ENCODE results near the gene ZKSCAN3. TPM values are rescaled to one million over a fixed set of nuclear protein-coding genes. Genes with fewer than 3 reads are reported as not detected.

ZKSCAN3 gene
- total and polyA plus RNA-seq, 10 of the 15 experiments (the other 5 are each of a cell fraction or from before 2014, with no cell fraction given) = 0.86 to 4.3 (median 3.1) TPM

DNA sequence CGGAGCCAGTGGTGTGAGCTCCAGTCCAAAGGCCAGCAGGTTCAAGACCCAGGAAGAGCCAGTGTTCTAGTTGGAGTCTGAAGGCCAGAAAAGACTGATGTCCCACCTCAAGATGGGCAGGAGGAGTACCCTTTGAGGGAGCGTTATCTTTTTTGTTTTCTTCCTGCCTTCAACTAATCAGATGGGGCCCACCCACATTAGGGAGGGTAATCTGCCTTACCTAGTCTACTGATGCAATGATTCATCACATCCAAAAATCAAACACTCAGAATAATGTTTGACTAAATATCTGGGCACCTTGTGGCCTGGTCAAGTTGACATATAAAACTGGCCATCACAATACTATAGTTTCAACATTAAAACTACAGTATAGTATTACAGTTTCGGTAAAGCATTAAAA lies 19.7 kb downstream of the ZKSCAN3 start (continued):
- TF ChIP-seq, protein P1, sequence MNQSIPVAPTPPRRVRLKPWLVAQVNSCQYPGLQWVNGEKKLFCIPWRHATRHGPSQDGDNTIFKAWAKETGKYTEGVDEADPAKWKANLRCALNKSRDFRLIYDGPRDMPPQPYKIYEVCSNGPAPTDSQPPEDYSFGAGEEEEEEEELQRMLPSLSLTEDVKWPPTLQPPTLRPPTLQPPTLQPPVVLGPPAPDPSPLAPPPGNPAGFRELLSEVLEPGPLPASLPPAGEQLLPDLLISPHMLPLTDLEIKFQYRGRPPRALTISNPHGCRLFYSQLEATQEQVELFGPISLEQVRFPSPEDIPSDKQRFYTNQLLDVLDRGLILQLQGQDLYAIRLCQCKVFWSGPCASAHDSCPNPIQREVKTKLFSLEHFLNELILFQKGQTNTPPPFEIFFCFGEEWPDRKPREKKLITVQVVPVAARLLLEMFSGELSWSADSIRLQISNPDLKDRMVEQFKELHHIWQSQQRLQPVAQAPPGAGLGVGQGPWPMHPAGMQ (IDR thresholded peaks at IDR 0.05; ENCODE audit: borderline replicate concordance) = no peak
- no peak for TF ChIP-seq NFYB (IDR thresholded peaks at IDR 0.05; ENCODE audit: insufficient read depth, low read depth, low read length)

DNA sequence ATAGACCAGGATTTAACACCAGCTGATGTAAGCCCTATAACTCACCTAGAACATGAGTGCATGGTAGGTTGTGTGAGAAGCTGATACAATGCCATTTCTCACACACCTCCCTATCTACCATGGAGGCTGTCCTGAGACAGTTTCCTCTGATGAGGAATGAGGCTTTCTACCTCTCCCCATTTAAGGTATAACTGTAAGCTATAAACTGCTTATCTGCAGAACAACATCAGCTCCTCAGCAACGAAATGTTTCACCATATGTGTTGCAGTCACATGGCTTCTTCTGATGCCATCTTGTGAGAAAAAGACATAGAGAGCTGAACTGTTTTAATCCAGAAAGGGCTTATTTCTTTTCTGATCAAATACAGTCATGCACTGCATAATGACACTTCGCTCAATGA lies 20.7 kb downstream of the ZKSCAN3 start:
- no peaks in the 10 kb centered on the region for H3K27me3 ChIP-seq (replicated peaks in 1 of 2; ENCODE audit: control insufficient read depth in 2 of 2, insufficient read depth in 2 of 2, low read length in 1 of 2)
- no peak overlapping the region for H3K4me2 ChIP-seq (ENCODE audit: control insufficient read depth, insufficient read depth)
- TF ChIP-seq PML (IDR thresholded peaks at IDR 0.05; ENCODE audit: low read length) (no peak), SUPT20H (IDR thresholded peaks at IDR 0.05; ENCODE audit: borderline replicate concordance, control insufficient read depth, low read depth, low read length) (no peak), MTA2 (IDR thresholded peaks at IDR 0.05; ENCODE audit: low read depth) (no peak), STAT3 (IDR thresholded peaks at IDR 0.05; ENCODE audit: low read depth, low read length) (no peak), SP1 (IDR thresholded peaks at IDR 0.05; ENCODE audit: low read depth, low read length) (no peak), POLR2AphosphoS2 (IDR thresholded peaks at IDR 0.05; ENCODE audit: low read depth, low read length) (no peak), EED (IDR thresholded peaks at IDR 0.05; ENCODE audit: low read depth) (no peak), CHD4 (IDR thresholded peaks at IDR 0.05) (no peak)
- TF ChIP-seq, protein P2, sequence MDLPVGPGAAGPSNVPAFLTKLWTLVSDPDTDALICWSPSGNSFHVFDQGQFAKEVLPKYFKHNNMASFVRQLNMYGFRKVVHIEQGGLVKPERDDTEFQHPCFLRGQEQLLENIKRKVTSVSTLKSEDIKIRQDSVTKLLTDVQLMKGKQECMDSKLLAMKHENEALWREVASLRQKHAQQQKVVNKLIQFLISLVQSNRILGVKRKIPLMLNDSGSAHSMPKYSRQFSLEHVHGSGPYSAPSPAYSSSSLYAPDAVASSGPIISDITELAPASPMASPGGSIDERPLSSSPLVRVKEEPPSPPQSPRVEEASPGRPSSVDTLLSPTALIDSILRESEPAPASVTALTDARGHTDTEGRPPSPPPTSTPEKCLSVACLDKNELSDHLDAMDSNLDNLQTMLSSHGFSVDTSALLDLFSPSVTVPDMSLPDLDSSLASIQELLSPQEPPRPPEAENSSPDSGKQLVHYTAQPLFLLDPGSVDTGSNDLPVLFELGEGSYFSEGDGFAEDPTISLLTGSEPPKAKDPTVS (IDR thresholded peaks at IDR 0.05; ENCODE audit: low read depth, low read length) = no peak
- TF ChIP-seq, protein P3, sequence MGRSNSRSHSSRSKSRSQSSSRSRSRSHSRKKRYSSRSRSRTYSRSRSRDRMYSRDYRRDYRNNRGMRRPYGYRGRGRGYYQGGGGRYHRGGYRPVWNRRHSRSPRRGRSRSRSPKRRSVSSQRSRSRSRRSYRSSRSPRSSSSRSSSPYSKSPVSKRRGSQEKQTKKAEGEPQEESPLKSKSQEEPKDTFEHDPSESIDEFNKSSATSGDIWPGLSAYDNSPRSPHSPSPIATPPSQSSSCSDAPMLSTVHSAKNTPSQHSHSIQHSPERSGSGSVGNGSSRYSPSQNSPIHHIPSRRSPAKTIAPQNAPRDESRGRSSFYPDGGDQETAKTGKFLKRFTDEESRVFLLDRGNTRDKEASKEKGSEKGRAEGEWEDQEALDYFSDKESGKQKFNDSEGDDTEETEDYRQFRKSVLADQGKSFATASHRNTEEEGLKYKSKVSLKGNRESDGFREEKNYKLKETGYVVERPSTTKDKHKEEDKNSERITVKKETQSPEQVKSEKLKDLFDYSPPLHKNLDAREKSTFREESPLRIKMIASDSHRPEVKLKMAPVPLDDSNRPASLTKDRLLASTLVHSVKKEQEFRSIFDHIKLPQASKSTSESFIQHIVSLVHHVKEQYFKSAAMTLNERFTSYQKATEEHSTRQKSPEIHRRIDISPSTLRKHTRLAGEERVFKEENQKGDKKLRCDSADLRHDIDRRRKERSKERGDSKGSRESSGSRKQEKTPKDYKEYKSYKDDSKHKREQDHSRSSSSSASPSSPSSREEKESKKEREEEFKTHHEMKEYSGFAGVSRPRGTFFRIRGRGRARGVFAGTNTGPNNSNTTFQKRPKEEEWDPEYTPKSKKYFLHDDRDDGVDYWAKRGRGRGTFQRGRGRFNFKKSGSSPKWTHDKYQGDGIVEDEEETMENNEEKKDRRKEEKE (IDR thresholded peaks at IDR 0.05) = no peak
- TF ChIP-seq, protein P4, sequence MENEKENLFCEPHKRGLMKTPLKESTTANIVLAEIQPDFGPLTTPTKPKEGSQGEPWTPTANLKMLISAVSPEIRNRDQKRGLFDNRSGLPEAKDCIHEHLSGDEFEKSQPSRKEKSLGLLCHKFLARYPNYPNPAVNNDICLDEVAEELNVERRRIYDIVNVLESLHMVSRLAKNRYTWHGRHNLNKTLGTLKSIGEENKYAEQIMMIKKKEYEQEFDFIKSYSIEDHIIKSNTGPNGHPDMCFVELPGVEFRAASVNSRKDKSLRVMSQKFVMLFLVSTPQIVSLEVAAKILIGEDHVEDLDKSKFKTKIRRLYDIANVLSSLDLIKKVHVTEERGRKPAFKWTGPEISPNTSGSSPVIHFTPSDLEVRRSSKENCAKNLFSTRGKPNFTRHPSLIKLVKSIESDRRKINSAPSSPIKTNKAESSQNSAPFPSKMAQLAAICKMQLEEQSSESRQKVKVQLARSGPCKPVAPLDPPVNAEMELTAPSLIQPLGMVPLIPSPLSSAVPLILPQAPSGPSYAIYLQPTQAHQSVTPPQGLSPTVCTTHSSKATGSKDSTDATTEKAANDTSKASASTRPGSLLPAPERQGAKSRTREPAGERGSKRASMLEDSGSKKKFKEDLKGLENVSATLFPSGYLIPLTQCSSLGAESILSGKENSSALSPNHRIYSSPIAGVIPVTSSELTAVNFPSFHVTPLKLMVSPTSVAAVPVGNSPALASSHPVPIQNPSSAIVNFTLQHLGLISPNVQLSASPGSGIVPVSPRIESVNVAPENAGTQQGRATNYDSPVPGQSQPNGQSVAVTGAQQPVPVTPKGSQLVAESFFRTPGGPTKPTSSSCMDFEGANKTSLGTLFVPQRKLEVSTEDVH (IDR thresholded peaks at IDR 0.05; ENCODE audit: low read depth, partially characterized antibody) = no peak
- H3K36me3 ChIP-seq (ENCODE audit: control insufficient read depth in 2 of 2, insufficient read depth in 2 of 2, low read length in 1 of 2) = peaks cover 0 to 3% of the 10 kb centered on the region in 2 experiments; a peak in 1 of 4 replicates
- no peak overlapping the region for H2AFZ ChIP-seq (ENCODE audit: control insufficient read depth, low read depth, low read length)
- RAD21 ChIA-PET (ENCODE audit: unreplicated experiment) = interaction anchor here (2.7 kb wide), 1 partner anchor 12 kb away, joined by 16 read pairs; no protein-coding TSS in a partner anchor
- FAIRE-seq (no peak), ATAC-seq (no peak), DNase-seq (ENCODE audit: low read depth, low spot score) (no peak)
- no peak overlapping the region for H3K4me3 ChIP-seq
- POLR2A ChIA-PET = no interaction called here
- H3K9me3 ChIP-seq (replicated peaks; ENCODE audit: control insufficient read depth, insufficient read depth, low read length) = no peaks in the 10 kb centered on the region
- intact Hi-C loops (cut with micrococcal nuclease; ENCODE audit: unreplicated experiment) = no loop called here
- BruUV-seq (replicated peaks) = no TSS peak
- no peaks in the 10 kb centered on the region for H3K79me2 ChIP-seq (ENCODE audit: control insufficient read depth, insufficient read depth, low read length)
- no peak overlapping the region for H3K9ac ChIP-seq (ENCODE audit: control insufficient read depth, insufficient read depth, low read length)
- SMC1A ChIA-PET (ENCODE audit: uncharacterized antibody, unreplicated experiment) = interaction anchor here (1.3 to 3.4 kb wide), 2 partner anchors 13 to 14 kb away, joined by 3 to 35 read pairs; no protein-coding TSS in a partner anchor
- 87% methylated on average over 2 of the region's 2 CpGs for WGBS (ENCODE audit: insufficient coverage, insufficient replicate concordance, low lambda C conversion rate, missing lambda C conversion rate)
- peaks cover 14% of the 10 kb centered on the region for H3K4me1 ChIP-seq (ENCODE audit: control insufficient read depth, insufficient read depth, low read length)
- in situ Hi-C loops (cut with MboI) = loop anchor here (25.0 kb wide), 1 partner anchor 1208 kb away; no protein-coding TSS in a partner anchor
- CTCF ChIA-PET = interaction anchor here (2.1 to 3.3 kb wide), 2 partner anchors 13 to 14 kb away, joined by 7 to 27 read pairs; no protein-coding TSS in a partner anchor
- H4K20me1 ChIP-seq (ENCODE audit: control insufficient read depth, insufficient read depth) = no peaks in the 10 kb centered on the region
- no peak overlapping the region for H3K27ac ChIP-seq (ENCODE audit: control insufficient read depth, insufficient read depth)

All from GM12878 (cell line).